ENCODE measurements around the gene CREB3L4.

- TF ChIP-seq EZH2 (IDR thresholded peaks at IDR 0.05; ENCODE audit: low read length) (no peak), CTCF (optimal IDR thresholded peaks at IDR 0.05 in 1 of 3, IDR thresholded peaks at IDR 0.05 in 1 of 3, conservative IDR thresholded peaks at IDR 0.05 in 1 of 3; ENCODE audit: extremely low read depth in 1 of 3, insufficient read depth in 2 of 3, low read length in 3 of 3) (no peak)
Observed at GRCh38 chr1:153991806-153992205, 24.1 kb downstream of the CREB3L4 start.
